ENCODE measurements around the gene JAGN1.

GRCh38 chr3:9901967-9902366 lies 11.6 kb downstream of the JAGN1 start:
- TF ChIP-seq, protein P1, sequence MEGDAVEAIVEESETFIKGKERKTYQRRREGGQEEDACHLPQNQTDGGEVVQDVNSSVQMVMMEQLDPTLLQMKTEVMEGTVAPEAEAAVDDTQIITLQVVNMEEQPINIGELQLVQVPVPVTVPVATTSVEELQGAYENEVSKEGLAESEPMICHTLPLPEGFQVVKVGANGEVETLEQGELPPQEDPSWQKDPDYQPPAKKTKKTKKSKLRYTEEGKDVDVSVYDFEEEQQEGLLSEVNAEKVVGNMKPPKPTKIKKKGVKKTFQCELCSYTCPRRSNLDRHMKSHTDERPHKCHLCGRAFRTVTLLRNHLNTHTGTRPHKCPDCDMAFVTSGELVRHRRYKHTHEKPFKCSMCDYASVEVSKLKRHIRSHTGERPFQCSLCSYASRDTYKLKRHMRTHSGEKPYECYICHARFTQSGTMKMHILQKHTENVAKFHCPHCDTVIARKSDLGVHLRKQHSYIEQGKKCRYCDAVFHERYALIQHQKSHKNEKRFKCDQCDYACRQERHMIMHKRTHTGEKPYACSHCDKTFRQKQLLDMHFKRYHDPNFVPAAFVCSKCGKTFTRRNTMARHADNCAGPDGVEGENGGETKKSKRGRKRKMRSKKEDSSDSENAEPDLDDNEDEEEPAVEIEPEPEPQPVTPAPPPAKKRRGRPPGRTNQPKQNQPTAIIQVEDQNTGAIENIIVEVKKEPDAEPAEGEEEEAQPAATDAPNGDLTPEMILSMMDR (IDR thresholded peaks at IDR 0.05; ENCODE audit: low read depth, low read length, poor library complexity, severe bottlenecking): no peak
- no peak for TF ChIP-seq EZH2phosphoT487 (IDR thresholded peaks at IDR 0.05; ENCODE audit: borderline replicate concordance, low read length)
